GM23338 (cell line): Measurements from ENCODE around the gene HOXB5. TPM values are rescaled to one million over a fixed set of nuclear protein-coding genes. Genes with fewer than 3 reads are reported as not detected.

Experiments used
- ATAC-seq: fragments of 200-7000 bp; cut with Tn5 transposase; 3 replicates; pipeline ENCODE4 v1.9.1; 2020
- DNase-seq: peaks from one replicate; pipeline ENCODE4 v3.0.0-alpha.2; 2015; ENCODE audit warnings: low spot score
- H2AFZ ChIP-seq: fragments of 200-600 bp; sonication (generic); 2 replicates; pipeline ENCODE4 v1.8.0; 2016; ENCODE audit warnings: antibody characterized with exemption, mild to moderate bottlenecking, moderate library complexity
- H3F3A ChIP-seq: fragments of 200-600 bp; sonication (generic); replicated peaks from 2 replicates; pipeline ENCODE4 v1.8.0; 2017; ENCODE audit warnings: antibody characterized with exemption, mixed run types, low read depth
- H3K27ac ChIP-seq: fragments of 200-600 bp; sonication (generic); 2 replicates; pipeline ENCODE4 v1.6.1; 2016; ENCODE audit warnings: low read depth
- H3K27me3 ChIP-seq: fragments of 200-600 bp; sonication (generic); 2 replicates; pipeline ENCODE4 v1.8.0; 2016; ENCODE audit warnings: mild to moderate bottlenecking, mixed run types, moderate library complexity; ENCODE audit not compliant: insufficient read depth
- H3K36me3 ChIP-seq: fragments of 200-600 bp; sonication (generic); 2 replicates; pipeline ENCODE4 v1.8.0; 2016; ENCODE audit warnings: mild to moderate bottlenecking; ENCODE audit not compliant: insufficient read depth
- H3K4me1 ChIP-seq: fragments of 200-600 bp; sonication (generic); 2 replicates; pipeline ENCODE4 v1.8.0; 2016; ENCODE audit warnings: mild to moderate bottlenecking, moderate library complexity; ENCODE audit not compliant: insufficient read depth
- H3K4me2 ChIP-seq: fragments of 200-600 bp; sonication (generic); 2 replicates; pipeline ENCODE4 v1.7.1; 2017; ENCODE audit warnings: mixed run types
- H3K4me3 ChIP-seq: fragments of 200-600 bp; sonication (generic); 2 replicates; pipeline ENCODE4 v1.6.1; 2016; ENCODE audit warnings: mixed run types
- H3K79me2 ChIP-seq: fragments of 200-600 bp; sonication (generic); replicated peaks from 2 replicates; pipeline ENCODE4 v1.8.0; 2017; ENCODE audit warnings: mild to moderate bottlenecking; ENCODE audit not compliant: insufficient read depth
- H3K9me2 ChIP-seq: fragments of 200-600 bp; sonication (generic); 2 replicates; pipeline ENCODE4 v1.8.0; 2017; ENCODE audit not compliant: insufficient read depth
- H4K20me1 ChIP-seq: fragments of 200-600 bp; sonication (generic); replicated peaks from 2 replicates; pipeline ENCODE4 v1.8.0; 2017; ENCODE audit warnings: mild to moderate bottlenecking; ENCODE audit not compliant: insufficient read depth
- H3K27ac Mint-ChIP-seq: 2 replicates; pipeline ENCODE4 v1.8.0; 2020; ENCODE audit warnings: inconsistent platforms, mild to moderate bottlenecking, moderate library complexity, mixed read lengths
- H3K27me3 Mint-ChIP-seq: 3 replicates; pipeline ENCODE4 v1.8.0; 2022; ENCODE audit warnings: low read depth, mild to moderate bottlenecking, moderate library complexity, mixed read lengths, inconsistent platforms; ENCODE audit not compliant: insufficient read depth, poor library complexity
- H3K36me3 Mint-ChIP-seq: 3 replicates; pipeline ENCODE4 v1.8.0; 2021; ENCODE audit warnings: low read depth, mild to moderate bottlenecking, inconsistent platforms, moderate library complexity, mixed read lengths
- H3K4me1 Mint-ChIP-seq: 3 replicates; pipeline ENCODE4 v1.8.0; 2020; ENCODE audit warnings: mild to moderate bottlenecking, inconsistent platforms, mixed read lengths
- H3K4me3 Mint-ChIP-seq: 3 replicates; pipeline ENCODE4 v1.8.0; 2021; ENCODE audit warnings: moderate library complexity, mild to moderate bottlenecking, inconsistent platforms, mixed read lengths
- H3K9me3 Mint-ChIP-seq: 3 replicates; pipeline ENCODE4 v1.8.0; 2020; ENCODE audit warnings: moderate library complexity, mild to moderate bottlenecking, inconsistent platforms, mixed read lengths
- CREB1 ChIP-seq: fragments of 250-450 bp; sonication (Bioruptor Pico); IDR thresholded peaks from 2 replicates; pipeline ENCODE4 v1.5.0; 2020; ENCODE audit warnings: low read depth, mild to moderate bottlenecking, moderate library complexity
- CTCF ChIP-seq, 2 experiments: fragments of 200-600 bp in 1 of 2; sonication (generic) in 1 of 2; conservative IDR thresholded peaks; 2 replicates each; pipeline versions ENCODE4 v1.5.1 to v1.6.1; 2016 to 2017; ENCODE audit warnings: antibody characterized with exemption in 2 of 2, low read depth in 2 of 2, mild to moderate bottlenecking in 2 of 2, moderate library complexity in 1 of 2
- EZH2 ChIP-seq: fragments of 200-600 bp; sonication (generic); IDR thresholded peaks from one replicate; pipeline ENCODE4 v1.8.0; 2017; ENCODE audit warnings: antibody characterized with exemption, mild to moderate bottlenecking, low read depth; ENCODE audit not compliant: unreplicated experiment
- NANOG ChIP-seq: IDR thresholded peaks from 2 replicates; pipeline ENCODE4 v1.6.1; 2016; ENCODE audit warnings: antibody characterized with exemption, borderline replicate concordance
- ZNF331 ChIP-seq: fragments of 250-450 bp; sonication (Bioruptor Pico); IDR thresholded peaks from 2 replicates; pipeline ENCODE4 v1.5.0; 2020; ENCODE audit warnings: low read depth, mild to moderate bottlenecking, moderate library complexity
- polyA plus RNA-seq: library from polyadenylated mRNA; unstranded; fragments of >200 nt; fragmentation: Nextera tagmentation; extraction: Ambion mirVana; gene quantifications from 2 replicates; pipeline ENCODE4 v1.2.1, GENCODE V29; 2016
- total RNA-seq: library from RNA; depleted of rRNA; stranded (reverse); fragments of >200 nt; shearing (Covaris generic); gene quantifications from 2 replicates; pipeline ENCODE4 v1.2.3, GENCODE V29; 2014
- TF ChIP-seq, protein P1 (sequence below): IDR thresholded peaks from one replicate; pipeline ENCODE4 v1.6.1; 2018; ENCODE audit warnings: antibody characterized with exemption; ENCODE audit not compliant: unreplicated experiment
- TF ChIP-seq, protein P2 (sequence below): fragments of 250-450 bp; sonication (Bioruptor Pico); IDR thresholded peaks from 2 replicates; pipeline ENCODE4 v1.5.0; 2020; ENCODE audit warnings: mild to moderate bottlenecking, moderate library complexity

Gene HOXB5
- total and polyA plus RNA-seq, 2 experiments from 2014 or later, result not detected

DNA sequence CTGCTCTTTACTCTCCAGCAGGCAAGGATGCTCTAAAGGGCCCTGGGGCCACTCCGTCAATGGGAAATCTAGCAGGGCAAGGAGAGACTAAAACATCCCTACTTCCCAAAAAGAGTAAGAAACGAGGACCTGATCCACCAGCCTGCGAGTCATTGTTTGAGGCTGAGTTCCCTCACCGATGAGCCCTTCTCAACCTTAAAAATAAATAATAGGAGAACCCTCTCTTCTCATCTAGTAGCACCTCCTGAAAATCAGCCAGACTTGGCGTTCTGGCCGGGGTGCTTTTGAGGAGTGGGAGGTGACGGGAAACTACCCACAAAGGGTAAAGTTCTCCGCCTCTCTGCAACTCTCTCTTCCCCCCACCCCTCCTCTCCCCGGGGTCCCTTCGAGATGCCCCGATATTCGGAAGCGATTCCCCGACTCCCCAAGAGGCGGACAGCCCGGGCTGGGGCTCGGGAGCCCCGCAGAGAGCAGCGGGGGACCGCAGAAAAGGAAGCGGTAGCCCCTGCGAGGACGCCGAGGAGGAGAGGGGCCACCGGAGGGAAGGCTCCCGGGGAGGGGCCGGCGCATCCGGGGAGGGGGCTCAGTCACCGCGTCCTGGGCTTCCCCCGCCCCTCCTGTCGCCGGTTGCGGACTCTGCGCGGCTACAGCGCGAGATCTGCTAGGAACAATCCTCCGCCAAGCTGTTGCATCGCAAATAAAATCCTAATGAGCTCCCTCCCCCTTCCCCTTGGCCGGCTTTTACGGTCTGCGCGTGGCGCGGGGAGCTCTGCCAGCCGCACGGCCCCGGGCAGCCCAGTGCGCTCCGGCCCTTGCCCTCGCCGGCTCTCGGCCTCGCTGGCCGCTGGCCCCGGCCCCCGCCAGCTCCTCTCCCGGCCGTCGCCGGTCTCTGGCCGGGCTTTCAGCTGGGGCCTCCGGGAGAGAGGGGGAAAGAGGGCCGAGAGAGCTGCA is 31.2 kb upstream of the HOXB5 start:
- peaks cover 19% of the 10 kb centered on the region for H3K4me1 ChIP-seq
- H3K36me3 ChIP-seq, result no peaks in the 10 kb centered on the region
- H3K4me3 Mint-ChIP-seq, result no peak overlapping the region; the same call in 1 of the 3 replicates
- peak overlapping the region; percentile 80 for H3K4me2 ChIP-seq
- H3K9me2 ChIP-seq, result no peaks in the 10 kb centered on the region
- no peaks in the 10 kb centered on the region for H3K79me2 ChIP-seq
- TF ChIP-seq NANOG (no peak), EZH2 (peak; percentile 84)
- H2AFZ ChIP-seq, result no peak overlapping the region
- peaks cover 100% of the 10 kb centered on the region for H3K27me3 ChIP-seq
- peaks cover 3% of the 10 kb centered on the region; the same call in 2 of the 3 replicates for H3K36me3 Mint-ChIP-seq
- no peak overlapping the region for H3K27ac ChIP-seq
- H3K4me1 Mint-ChIP-seq, result peaks cover 10% of the 10 kb centered on the region
- H3K9me3 Mint-ChIP-seq, result peaks cover 4% of the 10 kb centered on the region; the same call in 2 of the 3 replicates
- H3K4me3 ChIP-seq, result peak overlapping the region; percentile 51
- ATAC-seq (peak; percentile 32), DNase-seq (peak; percentile 82)
- peaks cover 97% of the 10 kb centered on the region for H3K27me3 Mint-ChIP-seq
- peaks cover 61% of the 10 kb centered on the region for H4K20me1 ChIP-seq
- H3F3A ChIP-seq, result peaks cover 50% of the 10 kb centered on the region
- H3K27ac Mint-ChIP-seq, result no peak overlapping the region

DNA sequence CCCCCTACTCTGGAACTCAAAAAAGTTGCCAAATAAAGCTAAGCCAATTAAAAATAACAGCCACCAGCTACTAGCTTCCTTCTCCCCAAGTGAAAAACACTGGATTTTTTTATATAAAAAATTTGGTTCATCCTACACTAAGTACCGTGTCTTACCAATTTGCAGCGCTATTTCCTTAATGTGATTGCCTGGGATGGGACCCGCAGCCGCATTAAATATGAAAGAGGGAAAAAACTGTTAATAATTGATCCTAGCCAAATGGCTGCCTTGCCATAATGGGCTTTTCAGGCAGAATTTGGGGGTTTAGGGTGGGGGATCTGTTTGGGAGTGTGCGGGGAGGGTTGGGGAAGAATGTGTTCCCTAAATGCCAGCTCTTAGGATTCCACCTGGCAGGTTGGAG is 30.5 kb upstream of the HOXB5 start:
- no peak overlapping the region for H2AFZ ChIP-seq
- no peak overlapping the region for H3K4me3 ChIP-seq
- H3F3A ChIP-seq, result peaks cover 51% of the 10 kb centered on the region
- no peaks in the 10 kb centered on the region for H3K36me3 ChIP-seq
- Mint-ChIP-seq H3K4me3 (no peak overlapping the region; the same call in 2 of the 3 replicates), H3K36me3 (peaks cover 3% of the 10 kb centered on the region; the same call in 2 of the 3 replicates), H3K27me3 (peaks cover 97% of the 10 kb centered on the region), H3K4me1 (peaks cover 15% of the 10 kb centered on the region), H3K9me3 (peaks cover 4% of the 10 kb centered on the region; the same call in 2 of the 3 replicates), H3K27ac (no peak overlapping the region)
- DNase-seq, result no peak
- no peak for ATAC-seq
- no peak overlapping the region for H3K27ac ChIP-seq
- H3K27me3 ChIP-seq, result peaks cover 100% of the 10 kb centered on the region
- TF ChIP-seq EZH2 (peak; percentile 91), CREB1 (CRISPR knock-in tag) (no peak), ZNF331 (CRISPR knock-in tag) (no peak), CTCF (conservative IDR thresholded peaks at IDR 0.05; ENCODE audit: low read depth in 2 of 2) (no peak)
- TF ChIP-seq, protein P1, sequence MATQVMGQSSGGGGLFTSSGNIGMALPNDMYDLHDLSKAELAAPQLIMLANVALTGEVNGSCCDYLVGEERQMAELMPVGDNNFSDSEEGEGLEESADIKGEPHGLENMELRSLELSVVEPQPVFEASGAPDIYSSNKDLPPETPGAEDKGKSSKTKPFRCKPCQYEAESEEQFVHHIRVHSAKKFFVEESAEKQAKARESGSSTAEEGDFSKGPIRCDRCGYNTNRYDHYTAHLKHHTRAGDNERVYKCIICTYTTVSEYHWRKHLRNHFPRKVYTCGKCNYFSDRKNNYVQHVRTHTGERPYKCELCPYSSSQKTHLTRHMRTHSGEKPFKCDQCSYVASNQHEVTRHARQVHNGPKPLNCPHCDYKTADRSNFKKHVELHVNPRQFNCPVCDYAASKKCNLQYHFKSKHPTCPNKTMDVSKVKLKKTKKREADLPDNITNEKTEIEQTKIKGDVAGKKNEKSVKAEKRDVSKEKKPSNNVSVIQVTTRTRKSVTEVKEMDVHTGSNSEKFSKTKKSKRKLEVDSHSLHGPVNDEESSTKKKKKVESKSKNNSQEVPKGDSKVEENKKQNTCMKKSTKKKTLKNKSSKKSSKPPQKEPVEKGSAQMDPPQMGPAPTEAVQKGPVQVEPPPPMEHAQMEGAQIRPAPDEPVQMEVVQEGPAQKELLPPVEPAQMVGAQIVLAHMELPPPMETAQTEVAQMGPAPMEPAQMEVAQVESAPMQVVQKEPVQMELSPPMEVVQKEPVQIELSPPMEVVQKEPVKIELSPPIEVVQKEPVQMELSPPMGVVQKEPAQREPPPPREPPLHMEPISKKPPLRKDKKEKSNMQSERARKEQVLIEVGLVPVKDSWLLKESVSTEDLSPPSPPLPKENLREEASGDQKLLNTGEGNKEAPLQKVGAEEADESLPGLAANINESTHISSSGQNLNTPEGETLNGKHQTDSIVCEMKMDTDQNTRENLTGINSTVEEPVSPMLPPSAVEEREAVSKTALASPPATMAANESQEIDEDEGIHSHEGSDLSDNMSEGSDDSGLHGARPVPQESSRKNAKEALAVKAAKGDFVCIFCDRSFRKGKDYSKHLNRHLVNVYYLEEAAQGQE, result no peak
- TF ChIP-seq, protein P2, sequence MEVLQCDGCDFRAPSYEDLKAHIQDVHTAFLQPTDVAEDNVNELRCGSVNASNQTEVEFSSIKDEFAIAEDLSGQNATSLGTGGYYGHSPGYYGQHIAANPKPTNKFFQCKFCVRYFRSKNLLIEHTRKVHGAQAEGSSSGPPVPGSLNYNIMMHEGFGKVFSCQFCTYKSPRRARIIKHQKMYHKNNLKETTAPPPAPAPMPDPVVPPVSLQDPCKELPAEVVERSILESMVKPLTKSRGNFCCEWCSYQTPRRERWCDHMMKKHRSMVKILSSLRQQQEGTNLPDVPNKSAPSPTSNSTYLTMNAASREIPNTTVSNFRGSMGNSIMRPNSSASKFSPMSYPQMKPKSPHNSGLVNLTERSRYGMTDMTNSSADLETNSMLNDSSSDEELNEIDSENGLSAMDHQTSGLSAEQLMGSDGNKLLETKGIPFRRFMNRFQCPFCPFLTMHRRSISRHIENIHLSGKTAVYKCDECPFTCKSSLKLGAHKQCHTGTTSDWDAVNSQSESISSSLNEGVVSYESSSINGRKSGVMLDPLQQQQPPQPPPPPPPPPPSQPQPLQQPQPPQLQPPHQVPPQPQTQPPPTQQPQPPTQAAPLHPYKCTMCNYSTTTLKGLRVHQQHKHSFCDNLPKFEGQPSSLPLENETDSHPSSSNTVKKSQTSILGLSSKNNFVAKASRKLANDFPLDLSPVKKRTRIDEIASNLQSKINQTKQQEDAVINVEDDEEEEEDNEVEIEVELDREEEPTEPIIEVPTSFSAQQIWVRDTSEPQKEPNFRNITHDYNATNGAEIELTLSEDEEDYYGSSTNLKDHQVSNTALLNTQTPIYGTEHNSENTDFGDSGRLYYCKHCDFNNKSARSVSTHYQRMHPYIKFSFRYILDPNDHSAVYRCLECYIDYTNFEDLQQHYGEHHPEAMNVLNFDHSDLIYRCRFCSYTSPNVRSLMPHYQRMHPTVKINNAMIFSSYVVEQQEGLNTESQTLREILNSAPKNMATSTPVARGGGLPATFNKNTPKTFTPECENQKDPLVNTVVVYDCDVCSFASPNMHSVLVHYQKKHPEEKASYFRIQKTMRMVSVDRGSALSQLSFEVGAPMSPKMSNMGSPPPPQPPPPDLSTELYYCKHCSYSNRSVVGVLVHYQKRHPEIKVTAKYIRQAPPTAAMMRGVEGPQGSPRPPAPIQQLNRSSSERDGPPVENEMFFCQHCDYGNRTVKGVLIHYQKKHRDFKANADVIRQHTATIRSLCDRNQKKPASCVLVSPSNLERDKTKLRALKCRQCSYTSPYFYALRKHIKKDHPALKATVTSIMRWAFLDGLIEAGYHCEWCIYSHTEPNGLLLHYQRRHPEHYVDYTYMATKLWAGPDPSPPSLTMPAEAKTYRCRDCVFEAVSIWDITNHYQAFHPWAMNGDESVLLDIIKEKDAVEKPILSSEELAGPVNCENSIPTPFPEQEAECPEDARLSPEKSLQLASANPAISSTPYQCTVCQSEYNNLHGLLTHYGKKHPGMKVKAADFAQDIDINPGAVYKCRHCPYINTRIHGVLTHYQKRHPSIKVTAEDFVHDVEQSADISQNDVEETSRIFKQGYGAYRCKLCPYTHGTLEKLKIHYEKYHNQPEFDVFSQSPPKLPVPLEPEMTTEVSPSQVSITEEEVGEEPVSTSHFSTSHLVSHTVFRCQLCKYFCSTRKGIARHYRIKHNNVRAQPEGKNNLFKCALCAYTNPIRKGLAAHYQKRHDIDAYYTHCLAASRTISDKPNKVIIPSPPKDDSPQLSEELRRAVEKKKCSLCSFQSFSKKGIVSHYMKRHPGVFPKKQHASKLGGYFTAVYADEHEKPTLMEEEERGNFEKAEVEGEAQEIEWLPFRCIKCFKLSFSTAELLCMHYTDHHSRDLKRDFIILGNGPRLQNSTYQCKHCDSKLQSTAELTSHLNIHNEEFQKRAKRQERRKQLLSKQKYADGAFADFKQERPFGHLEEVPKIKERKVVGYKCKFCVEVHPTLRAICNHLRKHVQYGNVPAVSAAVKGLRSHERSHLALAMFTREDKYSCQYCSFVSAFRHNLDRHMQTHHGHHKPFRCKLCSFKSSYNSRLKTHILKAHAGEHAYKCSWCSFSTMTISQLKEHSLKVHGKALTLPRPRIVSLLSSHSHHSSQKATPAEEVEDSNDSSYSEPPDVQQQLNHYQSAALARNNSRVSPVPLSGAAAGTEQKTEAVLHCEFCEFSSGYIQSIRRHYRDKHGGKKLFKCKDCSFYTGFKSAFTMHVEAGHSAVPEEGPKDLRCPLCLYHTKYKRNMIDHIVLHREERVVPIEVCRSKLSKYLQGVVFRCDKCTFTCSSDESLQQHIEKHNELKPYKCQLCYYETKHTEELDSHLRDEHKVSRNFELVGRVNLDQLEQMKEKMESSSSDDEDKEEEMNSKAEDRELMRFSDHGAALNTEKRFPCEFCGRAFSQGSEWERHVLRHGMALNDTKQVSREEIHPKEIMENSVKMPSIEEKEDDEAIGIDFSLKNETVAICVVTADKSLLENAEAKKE (CRISPR knock-in tag), result no peak
- H3K4me1 ChIP-seq, result peaks cover 25% of the 10 kb centered on the region
- no peaks in the 10 kb centered on the region for H3K9me2 ChIP-seq
- H3K79me2 ChIP-seq, result no peaks in the 10 kb centered on the region
- peaks cover 55% of the 10 kb centered on the region for H4K20me1 ChIP-seq
- peak overlapping the region; percentile 80; the same call in 1 of the 2 replicates for H3K4me2 ChIP-seq
